Neural progenitor cell (in vitro differentiated cells): ENCODE data around the gene HIC1. TPM values are rescaled to one million over a fixed set of nuclear protein-coding genes. Genes with fewer than 3 reads are reported as not detected.
A peak's percentile ranks its signal among the peaks of the same experiment; 100 is the strongest.

Experiments
- DNase-seq: peaks from one replicate; pipeline ENCODE4 v3.0.0-alpha.2; 2016; ENCODE audit warnings: low spot score
- H2AFZ ChIP-seq: fragments of 200-600 bp; sonication (generic); replicated peaks from 2 replicates; pipeline ENCODE4 v1.6.1; 2016; ENCODE audit warnings: antibody characterized with exemption
- H3F3A ChIP-seq: fragments of 200-600 bp; sonication (generic); 2 replicates; pipeline ENCODE4 v1.6.1; 2016; ENCODE audit warnings: antibody characterized with exemption, low read depth
- H3K27ac ChIP-seq: fragments of 200-600 bp; sonication (generic); 2 replicates; pipeline ENCODE4 v1.5.1; 2016; ENCODE audit warnings: mild to moderate bottlenecking
- H3K27me3 ChIP-seq: fragments of 200-600 bp; sonication (generic); 2 replicates; pipeline ENCODE4 v1.6.1; 2016; ENCODE audit warnings: mild to moderate bottlenecking, moderate library complexity
- H3K36me3 ChIP-seq: fragments of 200-600 bp; sonication (generic); 2 replicates; pipeline ENCODE4 v1.5.1; 2016
- H3K4me1 ChIP-seq: fragments of 200-600 bp; sonication (generic); 2 replicates; pipeline ENCODE4 v1.6.1; 2016; ENCODE audit warnings: mixed run types
- H3K4me2 ChIP-seq: fragments of 200-600 bp; sonication (generic); 2 replicates; pipeline ENCODE4 v1.6.1; 2016
- H3K4me3 ChIP-seq: fragments of 200-600 bp; sonication (generic); 2 replicates; pipeline ENCODE4 v1.5.1; 2016
- H3K79me2 ChIP-seq: fragments of 200-600 bp; sonication (generic); 2 replicates; pipeline ENCODE4 v1.6.1; 2016; ENCODE audit warnings: low read depth
- H3K9ac ChIP-seq: fragments of 200-600 bp; sonication (generic); 2 replicates; pipeline ENCODE4 v1.6.1; 2016
- H3K9me3 ChIP-seq: fragments of 200-600 bp; sonication (generic); 2 replicates; pipeline ENCODE4 v1.5.1; 2016; ENCODE audit warnings: low read depth
- H4K20me1 ChIP-seq: fragments of 200-600 bp; sonication (generic); 2 replicates; pipeline ENCODE4 v1.6.1; 2016; ENCODE audit warnings: low read depth
- H3K27ac Mint-ChIP-seq: 3 replicates; pipeline ENCODE4 v1.8.0; 2021; ENCODE audit warnings: mixed read lengths
- H3K27me3 Mint-ChIP-seq: 2 replicates; pipeline ENCODE4 v1.8.0; 2022; ENCODE audit warnings: low read depth, mild to moderate bottlenecking, inconsistent platforms, moderate library complexity, mixed read lengths; ENCODE audit not compliant: insufficient read depth
- H3K36me3 Mint-ChIP-seq: 3 replicates; pipeline ENCODE4 v1.8.0; 2021; ENCODE audit warnings: mixed read lengths
- H3K4me1 Mint-ChIP-seq: 3 replicates; pipeline ENCODE4 v1.8.0; 2021; ENCODE audit warnings: mixed read lengths
- H3K4me3 Mint-ChIP-seq: 3 replicates; pipeline ENCODE4 v1.8.0; 2021; ENCODE audit warnings: mild to moderate bottlenecking, moderate library complexity, mixed read lengths
- H3K9me3 Mint-ChIP-seq: 3 replicates; pipeline ENCODE4 v1.8.0; 2020; ENCODE audit warnings: mixed read lengths
- CTCF ChIP-seq: fragments of 200-600 bp; sonication (generic); IDR thresholded peaks from 2 replicates; pipeline ENCODE4 v1.5.1; 2017; ENCODE audit warnings: antibody characterized with exemption, mild to moderate bottlenecking
- EZH2 ChIP-seq: fragments of 200-600 bp; sonication (generic); IDR thresholded peaks from 2 replicates; pipeline ENCODE4 v1.6.1; 2017; ENCODE audit warnings: antibody characterized with exemption, mild to moderate bottlenecking, moderate library complexity
- EZH2phosphoT487 ChIP-seq: fragments of 200-600 bp; sonication (generic); IDR thresholded peaks from 2 replicates; pipeline ENCODE4 v1.6.1; 2017; ENCODE audit warnings: antibody characterized with exemption
- total RNA-seq: library from RNA; depleted of rRNA; stranded (reverse); fragments of >200 nt; gene quantifications from 2 replicates; pipeline ENCODE4 v1.2.3, GENCODE V29; 2015; ENCODE audit warnings: low replicate concordance

HIC1 gene
- total RNA-seq, 1 donor from 2014 or later: not detected

- no peak for TF ChIP-seq CTCF
- TF ChIP-seq EZH2: no peak
- no peak for TF ChIP-seq EZH2phosphoT487
- no peak for DNase-seq
- Mint-ChIP-seq H3K4me1 (peaks cover 44% of the 10 kb centered on the region), H3K27ac (peak overlapping the region; percentile 31), H3K36me3 (peaks cover 10% of the 10 kb centered on the region), H3K9me3 (no peaks in the 10 kb centered on the region), H3K27me3 (peaks cover 7% of the 10 kb centered on the region), H3K4me3 (peak overlapping the region; percentile 24)
- Histone ChIP-seq H3K9me3 (no peaks in the 10 kb centered on the region), H3K27ac (no peak overlapping the region), H3F3A (peaks cover 1% of the 10 kb centered on the region), H3K36me3 (no peaks in the 10 kb centered on the region), H3K4me1 (peaks cover 8% of the 10 kb centered on the region), H2AFZ (no peak overlapping the region), H3K27me3 (no peaks in the 10 kb centered on the region), H3K4me2 (no peak overlapping the region), H3K4me3 (no peak overlapping the region), H4K20me1 (no peaks in the 10 kb centered on the region), H3K79me2 (no peaks in the 10 kb centered on the region), H3K9ac (no peak overlapping the region)
Observed at GRCh38 chr17:2037155-2037554, 17.7 kb upstream of the HIC1 start.

DNA sequence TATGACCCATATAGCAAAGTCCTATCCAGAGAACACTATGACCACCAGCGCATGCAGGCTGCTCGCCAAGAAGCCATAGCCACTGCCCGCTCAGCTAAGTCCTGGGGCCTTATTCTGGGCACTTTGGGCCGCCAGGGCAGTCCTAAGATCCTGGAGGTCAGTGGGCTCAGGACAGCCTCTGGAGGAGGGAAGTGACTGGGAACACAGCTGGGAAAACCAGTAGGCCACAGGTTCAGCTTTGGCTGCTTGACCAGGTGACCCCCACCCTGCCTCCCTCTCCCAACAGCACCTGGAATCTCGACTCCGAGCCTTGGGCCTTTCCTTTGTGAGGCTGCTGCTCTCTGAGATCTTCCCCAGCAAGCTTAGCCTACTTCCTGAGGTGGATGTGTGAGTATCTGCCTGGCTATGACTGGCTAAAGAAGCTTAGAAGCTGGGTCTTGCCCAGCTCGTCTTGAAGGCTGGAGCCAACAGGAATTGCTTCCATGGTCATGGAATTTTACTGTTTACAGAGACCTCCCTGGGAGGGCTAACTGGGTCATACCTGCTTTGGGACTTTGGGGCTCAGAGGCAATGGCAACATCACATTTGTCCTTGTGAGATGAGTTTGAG, 14.6 kb upstream of the HIC1 start:
- Histone ChIP-seq H3K36me3 (no peaks in the 10 kb centered on the region), H3K9me3 (no peaks in the 10 kb centered on the region), H3K4me3 (no peak overlapping the region), H3K4me2 (no peak overlapping the region), H3K79me2 (peaks cover 20% of the 10 kb centered on the region), H3K27ac (no peak overlapping the region), H3K9ac (no peak overlapping the region), H3K4me1 (peaks cover 7% of the 10 kb centered on the region), H3K27me3 (no peaks in the 10 kb centered on the region), H4K20me1 (peaks cover 5% of the 10 kb centered on the region), H2AFZ (no peak overlapping the region), H3F3A (peaks cover 12% of the 10 kb centered on the region)
- TF ChIP-seq EZH2: no peak
- TF ChIP-seq CTCF: no peak
- TF ChIP-seq EZH2phosphoT487: no peak
- Mint-ChIP-seq H3K4me3 (peak overlapping the region; percentile 88), H3K4me1 (peaks cover 39% of the 10 kb centered on the region), H3K27ac (no peak overlapping the region), H3K9me3 (no peaks in the 10 kb centered on the region), H3K36me3 (peaks cover 23% of the 10 kb centered on the region), H3K27me3 (peaks cover 13% of the 10 kb centered on the region)
- no peak for DNase-seq

DNA sequence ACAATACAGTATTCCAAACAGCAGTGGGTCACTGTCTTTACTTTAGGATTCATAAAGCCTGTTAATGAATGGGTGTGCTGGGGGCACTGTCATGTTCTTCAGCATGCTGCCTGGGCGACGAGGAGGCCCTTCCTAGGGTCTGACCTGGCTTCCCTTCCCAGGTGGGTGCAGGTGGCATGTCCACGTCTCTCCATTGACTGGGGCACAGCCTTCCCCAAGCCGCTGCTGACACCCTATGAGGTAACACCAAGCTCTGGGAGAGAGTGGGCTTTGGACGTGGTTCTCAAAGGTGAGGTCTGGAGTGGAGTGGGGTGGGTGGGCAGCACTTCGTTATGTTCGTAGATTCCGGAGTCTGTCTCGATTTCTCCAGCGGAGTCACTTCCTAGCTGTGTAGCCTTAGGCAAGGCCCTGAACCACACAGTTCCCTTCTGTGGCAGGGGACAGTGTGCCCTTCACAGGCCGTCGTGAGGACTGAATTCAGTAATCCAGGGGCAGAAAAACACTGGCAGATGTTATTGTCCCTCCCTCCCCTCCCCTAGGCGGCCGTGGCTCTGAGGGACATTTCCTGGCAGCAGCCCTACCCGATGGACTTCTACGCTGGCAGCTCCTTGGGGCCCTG, 13.9 kb upstream of the HIC1 start:
- H3K27me3 ChIP-seq: peaks cover 1% of the 10 kb centered on the region
- no peak overlapping the region for H3K9ac ChIP-seq
- peaks cover 13% of the 10 kb centered on the region for H3K27me3 Mint-ChIP-seq
- H3K9me3 Mint-ChIP-seq: no peaks in the 10 kb centered on the region
- H3K4me3 ChIP-seq: peak overlapping the region; percentile 78
- H4K20me1 ChIP-seq: peaks cover 5% of the 10 kb centered on the region
- peaks cover 7% of the 10 kb centered on the region for H3K4me1 ChIP-seq
- peak overlapping the region; percentile 89 for H3K4me2 ChIP-seq
- H3K36me3 ChIP-seq: no peaks in the 10 kb centered on the region
- H3K27ac Mint-ChIP-seq: peak overlapping the region; percentile 82
- H3K4me1 Mint-ChIP-seq: peaks cover 34% of the 10 kb centered on the region
- H3F3A ChIP-seq: peaks cover 12% of the 10 kb centered on the region
- peaks cover 20% of the 10 kb centered on the region for H3K79me2 ChIP-seq
- H3K36me3 Mint-ChIP-seq: peaks cover 22% of the 10 kb centered on the region
- DNase-seq: no peak
- TF ChIP-seq CTCF: no peak
- TF ChIP-seq EZH2: no peak
- no peak for TF ChIP-seq EZH2phosphoT487
- no peak overlapping the region for H3K27ac ChIP-seq
- H3K9me3 ChIP-seq: no peaks in the 10 kb centered on the region
- peak overlapping the region; percentile 88 for H3K4me3 Mint-ChIP-seq
- peak overlapping the region; percentile 51 for H2AFZ ChIP-seq
